GM18520 (cell line): ENCODE measurements around the gene SPATA18.
A peak's percentile ranks its signal among the peaks of the same experiment; 100 is the strongest.
"Not testable (repeated sequence)": the region's sequence is repeated elsewhere in the genome, so short reads cannot be mapped to it uniquely, and the experiment has no call there.

ENCODE experiments used
- ATAC-seq: cut with Tn5 transposase; IDR thresholded peaks from one replicate; pipeline ENCODE4 v1.9.1; 2021; ENCODE audit not compliant: unreplicated experiment

The SPATA18 gene

GRCh38 chr4:52051615-52052474 lies 741 bp downstream of the SPATA18 start:
- peak; percentile 28 for ATAC-seq

DNA sequence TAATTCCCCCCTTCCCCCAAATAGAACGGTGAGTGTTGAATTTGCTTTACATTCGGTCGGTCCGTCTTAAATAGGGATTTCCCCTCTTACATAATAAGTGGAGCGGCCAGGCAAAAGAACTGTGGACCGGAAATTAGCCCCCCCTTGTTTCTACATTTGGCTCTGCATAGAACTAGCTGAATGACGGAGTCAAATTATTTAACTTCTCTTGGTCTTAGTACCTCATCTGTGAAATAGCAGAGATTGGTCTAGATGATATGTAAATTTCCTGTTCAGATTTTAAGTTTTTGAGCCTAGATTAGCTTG lies 1.3 kb downstream of the SPATA18 start:
- peak; percentile 49 for ATAC-seq

GRCh38 chr4:52054254-52054653 lies 3.1 kb downstream of the SPATA18 start:
- no peak for ATAC-seq

DNA sequence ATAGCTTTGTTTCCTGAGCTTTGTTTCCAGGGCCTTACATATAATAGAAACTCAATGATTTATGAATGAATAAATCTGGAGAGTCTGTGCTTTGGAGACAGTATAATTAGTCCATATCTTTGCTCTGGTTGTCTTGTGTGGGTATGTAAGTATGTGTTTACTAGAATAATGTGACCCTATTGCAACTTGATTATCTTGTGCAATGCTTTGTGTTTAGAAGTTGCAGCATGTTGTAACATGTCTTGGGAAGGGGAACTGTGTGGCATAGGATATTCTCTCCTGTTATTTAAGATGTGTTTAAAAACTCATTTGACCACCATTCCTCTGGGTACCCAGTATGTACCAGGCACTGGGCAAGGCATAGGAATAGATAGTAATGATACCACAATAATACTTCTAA lies 6.1 kb downstream of the SPATA18 start:
- no peak for ATAC-seq

GRCh38 chr4:52058275-52058674 lies 7.2 kb downstream of the SPATA18 start:
- no peak for ATAC-seq

DNA sequence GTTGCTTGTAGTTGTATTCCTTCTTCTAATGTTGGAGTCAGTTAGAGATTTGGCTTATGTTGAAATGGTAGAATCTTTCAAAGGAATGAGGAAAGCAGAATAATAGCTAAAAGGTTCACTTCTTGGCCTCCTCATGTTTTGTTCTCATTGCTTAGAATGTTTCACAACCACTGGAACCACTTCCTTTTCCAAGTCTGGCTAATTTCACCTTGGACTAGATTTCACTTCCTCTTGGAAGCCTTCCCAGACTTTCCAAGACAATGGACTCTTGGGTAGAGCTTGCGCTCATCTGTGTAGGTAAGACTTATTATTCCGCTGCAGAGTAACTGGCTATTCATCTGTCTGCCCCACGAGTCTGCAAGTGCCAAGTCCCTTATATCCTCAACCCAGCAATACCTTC lies 8.3 kb downstream of the SPATA18 start:
- ATAC-seq, result no peak

DNA sequence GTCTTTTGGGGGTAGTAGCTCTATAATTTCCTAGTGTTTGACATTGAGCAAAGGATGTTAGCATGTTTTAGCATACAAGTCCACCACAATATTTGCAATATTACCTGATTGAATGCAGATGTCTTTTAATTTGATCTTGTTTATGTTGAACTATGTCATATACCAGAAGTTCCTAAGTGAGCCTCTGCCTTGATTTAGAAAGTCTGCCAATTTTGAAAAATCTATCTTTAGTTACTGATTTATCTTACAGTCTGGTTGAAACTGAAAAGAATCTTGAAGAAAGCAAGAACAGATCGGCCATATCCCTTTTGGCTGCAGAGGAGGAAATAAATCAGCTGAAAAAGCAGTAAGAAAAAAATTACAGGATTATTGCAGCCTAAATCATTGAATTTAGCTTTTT lies 18.5 kb downstream of the SPATA18 start:
- no peak for ATAC-seq

GRCh38 chr4:52071791-52072546 lies 20.9 kb downstream of the SPATA18 start:
- no peak for ATAC-seq

GRCh38 chr4:52076731-52077130 lies 25.6 kb downstream of the SPATA18 start:
- no peak for ATAC-seq

GRCh38 chr4:52079659-52080058 lies 28.6 kb downstream of the SPATA18 start:
- ATAC-seq, result no peak

DNA sequence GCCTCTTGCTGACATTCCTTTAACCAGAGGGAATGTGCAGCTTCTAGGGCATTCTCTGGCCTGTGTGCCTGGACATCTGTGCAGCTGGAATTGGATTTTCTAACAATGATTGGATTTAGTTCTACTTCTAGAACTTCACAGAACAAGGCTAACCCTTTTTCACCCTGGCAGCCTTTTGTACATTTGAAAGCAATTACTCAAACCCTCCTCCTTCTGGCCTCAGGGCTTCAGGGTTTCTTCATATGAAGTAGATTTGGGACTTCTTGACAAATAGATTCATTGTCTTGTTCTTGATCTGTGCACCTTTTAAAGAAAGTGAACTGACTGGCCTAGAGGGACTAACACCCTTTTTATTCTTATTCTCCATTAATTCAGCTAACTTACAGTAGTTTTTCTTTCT lies 30.1 kb downstream of the SPATA18 start:
- ATAC-seq, result no peak

- ATAC-seq, result not testable (repeated sequence)
Observed at GRCh38 chr4:52086425-52086824, 35.3 kb downstream of the SPATA18 start.

DNA sequence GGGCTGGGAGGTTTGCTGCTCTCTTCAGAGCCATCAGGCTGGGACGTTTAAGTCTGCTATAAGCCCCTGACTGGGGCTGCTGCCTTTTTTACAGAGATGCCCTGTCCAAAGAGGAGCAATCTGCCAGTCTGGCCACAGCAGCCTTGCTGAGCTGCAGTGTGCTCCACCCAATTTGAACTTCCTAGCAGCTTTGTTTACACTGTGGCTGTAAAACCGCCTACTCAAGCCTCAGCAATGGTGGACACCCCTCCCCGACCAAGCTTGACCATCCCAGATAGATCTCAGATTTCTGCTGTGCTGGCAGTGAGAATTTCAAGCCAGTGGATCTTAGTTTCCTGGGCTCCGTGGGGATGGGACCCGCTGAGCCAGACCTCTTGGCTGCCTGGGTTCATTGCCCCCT lies 40.7 kb downstream of the SPATA18 start:
- no peak for ATAC-seq

DNA sequence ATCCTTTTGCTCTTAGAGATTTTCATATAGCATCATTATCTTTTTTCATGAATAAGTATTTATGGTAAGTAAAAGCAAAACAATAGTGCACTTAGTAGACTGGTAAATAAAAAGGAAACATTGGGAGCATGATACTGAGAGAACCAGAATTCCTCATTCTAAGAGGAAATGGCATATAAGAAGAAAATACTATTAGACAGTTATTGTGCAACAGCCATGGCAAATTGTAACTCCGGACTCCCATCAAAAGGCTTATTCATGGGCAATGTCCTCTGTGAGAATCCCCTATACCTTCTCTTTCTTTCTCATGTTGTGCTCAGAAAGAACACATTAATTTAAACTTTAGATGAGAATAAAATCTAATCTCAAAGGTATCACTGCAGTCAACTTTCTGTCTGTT lies 42.4 kb downstream of the SPATA18 start:
- ATAC-seq, result no peak

DNA sequence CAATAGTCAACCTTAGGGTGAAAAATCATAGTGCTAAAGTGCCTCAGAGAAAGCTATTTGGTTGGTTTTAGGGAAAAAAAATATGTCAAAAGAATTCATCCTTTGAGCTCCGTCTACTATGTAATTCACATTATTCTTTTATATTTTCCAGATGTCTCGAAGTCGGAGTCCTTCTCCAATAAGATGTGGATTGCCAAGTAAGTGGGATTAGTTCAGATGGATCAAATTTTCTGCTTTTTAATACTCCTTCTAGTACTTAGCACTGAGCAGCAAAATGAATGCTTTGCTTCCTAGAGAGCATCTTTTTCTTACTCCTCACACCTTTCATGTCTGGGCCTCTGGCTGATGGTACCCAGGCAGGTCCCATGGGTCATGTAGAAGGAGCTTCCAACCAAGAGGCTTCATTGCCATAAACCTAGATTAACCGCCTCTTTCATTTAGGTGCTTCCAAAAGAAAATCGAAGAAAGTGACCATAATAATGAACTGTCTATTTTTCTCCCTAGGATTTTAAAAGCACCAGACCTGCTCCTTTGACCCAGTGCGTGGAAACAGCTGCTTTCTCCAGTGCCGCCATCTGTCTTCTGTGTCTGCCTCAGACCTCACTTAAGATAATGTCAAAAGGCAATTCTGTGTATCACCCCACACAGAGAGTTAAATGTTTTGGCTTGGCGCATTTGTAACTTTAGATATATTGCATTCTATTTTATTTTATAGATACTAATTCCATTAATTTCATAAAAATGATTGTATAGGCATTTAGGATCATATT lies 43.5 kb downstream of the SPATA18 start:
- no peak for ATAC-seq

- no peak for ATAC-seq
Observed at GRCh38 chr4:52095374-52095773, 44.3 kb downstream of the SPATA18 start.

- ATAC-seq, result no peak
Observed at GRCh38 chr4:52096048-52096447, 44.9 kb downstream of the SPATA18 start.

DNA sequence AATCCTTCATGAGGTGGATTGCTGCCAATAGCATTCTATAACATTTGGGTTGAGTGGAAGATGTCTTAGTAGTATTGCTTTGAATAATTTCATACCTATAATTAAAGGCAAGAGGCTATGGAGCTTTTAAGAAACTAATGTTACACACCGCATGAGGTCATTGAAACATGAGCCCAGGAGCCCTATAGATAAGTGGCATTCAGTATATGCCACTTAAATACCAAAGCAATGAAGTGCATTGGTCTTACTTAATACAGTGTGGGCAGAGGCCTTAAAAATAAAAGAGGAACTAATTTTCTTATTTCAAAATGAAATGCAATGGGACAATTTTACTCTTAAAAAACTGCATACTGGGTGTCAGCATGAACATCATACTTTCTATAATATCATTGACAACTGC lies 47.5 kb downstream of the SPATA18 start:
- ATAC-seq, result no peak

DNA sequence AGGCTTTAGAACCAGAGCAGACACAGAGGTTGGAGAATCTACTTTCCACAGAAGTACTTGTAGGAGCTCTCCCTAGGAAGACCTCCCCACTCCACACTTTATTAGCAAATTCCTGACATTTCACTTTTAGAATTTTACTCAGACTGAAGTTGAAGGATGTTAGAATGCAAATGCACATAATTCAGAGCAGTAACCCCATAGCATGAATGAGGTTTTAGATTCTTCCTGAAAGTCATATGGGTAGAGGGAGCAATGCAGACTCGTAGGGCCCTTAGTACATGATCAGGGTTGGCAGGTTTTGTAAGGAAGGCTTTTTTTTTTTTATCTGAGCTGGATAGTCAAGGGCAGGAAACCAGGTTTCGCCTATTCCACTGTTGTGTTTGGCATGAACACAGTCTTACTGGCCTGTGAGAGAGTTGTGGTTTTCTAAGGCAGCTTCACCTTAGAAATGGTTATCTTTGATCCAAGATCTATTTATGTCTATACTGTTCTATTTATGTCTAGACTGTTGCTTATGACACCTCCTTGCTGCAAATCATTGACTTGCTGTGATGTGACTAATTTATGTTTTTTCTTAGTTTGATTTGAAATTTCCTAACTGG lies 48.9 kb downstream of the SPATA18 start:
- ATAC-seq, result no peak

GRCh38 chr4:52102587-52102986 lies 51.5 kb downstream of the SPATA18 start:
- no peak for ATAC-seq

DNA sequence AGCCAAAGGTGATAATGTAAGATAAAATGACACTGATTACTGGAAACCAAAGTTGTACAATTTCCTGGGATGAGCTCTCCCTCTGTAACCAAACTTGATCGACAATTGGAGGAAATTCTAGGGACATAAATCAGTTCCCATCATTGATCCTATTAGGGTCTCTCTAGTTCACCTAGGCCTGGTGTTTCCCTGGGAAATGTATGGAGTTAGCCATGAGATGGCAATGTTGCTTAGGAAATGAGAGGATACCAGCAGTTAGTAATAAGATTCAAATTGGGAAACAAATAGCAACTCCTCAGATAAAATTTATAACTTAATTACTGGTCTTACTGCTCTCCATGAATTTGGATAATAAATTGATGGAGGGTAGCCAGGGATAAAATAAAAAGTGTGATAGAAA lies 52.2 kb downstream of the SPATA18 start:
- no peak for ATAC-seq
